ENCODE data around the gene GSAP. TPM values are rescaled to one million over a fixed set of nuclear protein-coding genes. Genes with fewer than 3 reads are reported as not detected.

The GSAP gene
- total RNA-seq, 1 donor from 2014 or later: 24.3 TPM

- ATAC-seq (no peak), DNase-seq (ENCODE audit: low spot score) (no peak)
Observed at GRCh38 chr7:77438131-77438530, 22.0 kb upstream of the GSAP start.

- ATAC-seq (no peak), DNase-seq (ENCODE audit: low spot score) (no peak)
Observed at GRCh38 chr7:77434570-77435275, 18.6 kb upstream of the GSAP start.

- DNase-seq (ENCODE audit: low spot score) (no peak), ATAC-seq (no peak)
Observed at GRCh38 chr7:77433901-77434300, 17.8 kb upstream of the GSAP start.

- no peak for ATAC-seq
- DNase-seq (ENCODE audit: low spot score): no peak
Observed at GRCh38 chr7:77430927-77431326, 14.8 kb upstream of the GSAP start.

GRCh38 chr7:77428777-77429231 lies 12.7 kb upstream of the GSAP start:
- no peak for DNase-seq (ENCODE audit: low spot score)
- peak; percentile 35 for ATAC-seq

GRCh38 chr7:77427996-77428603 lies 12.0 kb upstream of the GSAP start:
- ATAC-seq: peak; percentile 34
- no peak for DNase-seq (ENCODE audit: low spot score)

- DNase-seq (ENCODE audit: low spot score): no peak
- peak; percentile 39 for ATAC-seq
Observed at GRCh38 chr7:77426521-77427051, 10.4 kb upstream of the GSAP start.

- ATAC-seq: no peak
- no peak for DNase-seq (ENCODE audit: low spot score)
Observed at GRCh38 chr7:77426052-77426404, 9.9 kb upstream of the GSAP start.

GRCh38 chr7:77425101-77426051 lies 9.2 kb upstream of the GSAP start:
- DNase-seq (ENCODE audit: low spot score) (no peak), ATAC-seq (peak; percentile 46)

- no peak for ATAC-seq
Observed at GRCh38 chr7:77422500-77422899, 6.4 kb upstream of the GSAP start.

GRCh38 chr7:77420986-77421672 lies 5.0 kb upstream of the GSAP start:
- ATAC-seq: no peak
- DNase-seq (ENCODE audit: low spot score): no peak

More at GRCh38 chr7:77422500-77422899, 6.4 kb upstream of the GSAP start:
- DNase-seq (ENCODE audit: low spot score): no peak

GRCh38 chr7:77420438-77420837 lies 4.3 kb upstream of the GSAP start:
- ATAC-seq (no peak), DNase-seq (ENCODE audit: low spot score) (no peak)

- no peak for ATAC-seq
Observed at GRCh38 chr7:77419102-77419501, 3.0 kb upstream of the GSAP start.

GRCh38 chr7:77417801-77418200 lies 1.7 kb upstream of the GSAP start:
- ATAC-seq: no peak

More at GRCh38 chr7:77419102-77419501, 3.0 kb upstream of the GSAP start:
- DNase-seq (ENCODE audit: low spot score): no peak

GRCh38 chr7:77416621-77417371 lies 647 bp upstream of the GSAP start:
- ATAC-seq (peak; percentile 37), DNase-seq (ENCODE audit: low spot score) (no peak)

More at GRCh38 chr7:77417801-77418200, 1.7 kb upstream of the GSAP start:
- no peak for DNase-seq (ENCODE audit: low spot score)

- no peak for DNase-seq (ENCODE audit: low spot score)
- peak; percentile 36 for ATAC-seq
Observed at GRCh38 chr7:77415476-77415822, 700 bp downstream of the GSAP start.

- DNase-seq (ENCODE audit: low spot score) (no peak), ATAC-seq (no peak)
Observed at GRCh38 chr7:77413861-77414424, 2.2 kb downstream of the GSAP start.

GRCh38 chr7:77413128-77413527 lies 3.0 kb downstream of the GSAP start:
- DNase-seq (ENCODE audit: low spot score) (no peak), ATAC-seq (no peak)

GRCh38 chr7:77409739-77410547 lies 6.2 kb downstream of the GSAP start:
- ATAC-seq: peak; percentile 88
- no peak for DNase-seq (ENCODE audit: low spot score)
